Smooth muscle cell (in vitro differentiated cells): ENCODE data around the gene HSPA1L. TPM values are rescaled to one million over a fixed set of nuclear protein-coding genes. Genes with fewer than 3 reads are reported as not detected.
"Not testable (repeated sequence)": the region's sequence is repeated elsewhere in the genome, so short reads cannot be mapped to it uniquely, and the experiment has no call there.

Experiments
- DNase-seq: peaks from one replicate; lab custom pipeline; 2025; ENCODE audit not compliant: unreplicated experiment; lab: John Stamatoyannopoulos, UW
- H2AFZ ChIP-seq: fragments of 200-600 bp; sonication (generic); 2 replicates; pipeline ENCODE4 v1.6.0; 2016; ENCODE audit warnings: antibody characterized with exemption, low read depth, mild to moderate bottlenecking
- H3F3A ChIP-seq: fragments of 200-600 bp; sonication (generic); 2 replicates; pipeline ENCODE4 v1.6.0; 2017; ENCODE audit warnings: antibody characterized with exemption, low read depth
- H3K27ac ChIP-seq: fragments of 200-600 bp; sonication (generic); 2 replicates; pipeline ENCODE4 v1.5.1; 2016; ENCODE audit warnings: low read depth, mild to moderate bottlenecking
- H3K27me3 ChIP-seq: fragments of 200-600 bp; sonication (generic); 2 replicates; pipeline ENCODE4 v1.6.1; 2016; ENCODE audit warnings: low read depth, mild to moderate bottlenecking
- H3K36me3 ChIP-seq: fragments of 200-600 bp; sonication (generic); 2 replicates; pipeline ENCODE4 v1.5.1; 2016; ENCODE audit warnings: low read depth
- H3K4me1 ChIP-seq: fragments of 200-600 bp; sonication (generic); 2 replicates; pipeline ENCODE4 v1.5.1; 2016; ENCODE audit warnings: low read depth
- H3K4me2 ChIP-seq: fragments of 200-600 bp; sonication (generic); 2 replicates; pipeline ENCODE4 v1.6.0; 2016; ENCODE audit warnings: mild to moderate bottlenecking
- H3K4me3 ChIP-seq: fragments of 200-600 bp; sonication (generic); 2 replicates; pipeline ENCODE4 v1.5.1; 2016; ENCODE audit warnings: mild to moderate bottlenecking
- H3K79me2 ChIP-seq: fragments of 200-600 bp; sonication (generic); 2 replicates; pipeline ENCODE4 v1.6.0; 2016; ENCODE audit warnings: low read depth, mild to moderate bottlenecking
- H3K9ac ChIP-seq: fragments of 200-600 bp; sonication (generic); 2 replicates; pipeline ENCODE4 v1.6.0; 2016; ENCODE audit warnings: low read depth
- H3K9me3 ChIP-seq: fragments of 200-600 bp; sonication (generic); replicated peaks from 2 replicates; pipeline ENCODE4 v1.5.1; 2016; ENCODE audit warnings: low read depth
- H4K20me1 ChIP-seq: fragments of 200-600 bp; sonication (generic); 2 replicates; pipeline ENCODE4 v1.6.0; 2016; ENCODE audit warnings: low read depth
- CTCF ChIP-seq: fragments of 200-600 bp; sonication (generic); IDR thresholded peaks from 2 replicates; pipeline ENCODE4 v1.5.1; 2017; ENCODE audit warnings: borderline replicate concordance, mild to moderate bottlenecking, antibody characterized with exemption; ENCODE audit not compliant: insufficient read depth, poor library complexity, severe bottlenecking
- WGBS: methylation state at CpG from one replicate; pipeline ENCODE4 v1.1.7; 2016; ENCODE audit warnings: low lambda C conversion rate; 5-methylcytosine and 5-hydroxymethylcytosine counted together
- polyA plus RNA-seq: library from polyadenylated mRNA; unstranded; fragments of >200 nt; fragmentation: Nextera tagmentation; extraction: Ambion mirVana; gene quantifications from 2 replicates; pipeline ENCODE4 v1.2.1, GENCODE V29; 2016
- total RNA-seq: library from RNA; depleted of rRNA; stranded (reverse); fragments of >200 nt; gene quantifications from 2 replicates; pipeline ENCODE4 v1.2.3, GENCODE V29; 2014

Gene HSPA1L
- total and polyA plus RNA-seq, 2 experiments from 2014 or later = 0.19 to 0.63 TPM

- H3K4me3 ChIP-seq = no peak overlapping the region
- TF ChIP-seq CTCF = no peak
- H3K9ac ChIP-seq = no peak overlapping the region
- 98% methylated on average over 2 of the region's 2 CpGs for WGBS
- no peak overlapping the region for H3K4me2 ChIP-seq
- no peak overlapping the region for H2AFZ ChIP-seq
- H4K20me1 ChIP-seq = no peaks in the 10 kb centered on the region
- H3K27me3 ChIP-seq = no peaks in the 10 kb centered on the region
- H3F3A ChIP-seq = no peaks in the 10 kb centered on the region
- H3K9me3 ChIP-seq = no peaks in the 10 kb centered on the region
- no peak overlapping the region for H3K27ac ChIP-seq
- no peaks in the 10 kb centered on the region for H3K4me1 ChIP-seq
- H3K79me2 ChIP-seq = no peaks in the 10 kb centered on the region
- H3K36me3 ChIP-seq = no peaks in the 10 kb centered on the region
- DNase-seq = no peak
Measured at GRCh38 chr6:31850765-31851484, 35.8 kb upstream of the HSPA1L start.

- Histone ChIP-seq H4K20me1 (no peaks in the 10 kb centered on the region), H3K4me1 (no peaks in the 10 kb centered on the region), H3K79me2 (no peaks in the 10 kb centered on the region), H3K27me3 (no peaks in the 10 kb centered on the region), H3K27ac (no peak overlapping the region), H3K9ac (no peak overlapping the region), H3K36me3 (no peaks in the 10 kb centered on the region), H3K4me3 (no peak overlapping the region), H3K9me3 (no peaks in the 10 kb centered on the region), H3F3A (no peaks in the 10 kb centered on the region), H2AFZ (no peak overlapping the region), H3K4me2 (no peak overlapping the region)
- WGBS = 96% methylated on average over 2 of the region's 2 CpGs
- no peak for DNase-seq
- TF ChIP-seq CTCF = no peak
Measured at GRCh38 chr6:31847276-31847978, 32.3 kb upstream of the HSPA1L start.

GRCh38 chr6:31844507-31844906 is 29.4 kb upstream of the HSPA1L start:
- WGBS = 94% methylated on average over 3 of the region's 3 CpGs
- Histone ChIP-seq H3K9me3 (no peaks in the 10 kb centered on the region), H3K4me1 (no peaks in the 10 kb centered on the region), H3F3A (peaks cover 12% of the 10 kb centered on the region), H3K4me2 (no peak overlapping the region), H4K20me1 (peaks cover 4% of the 10 kb centered on the region), H3K27ac (no peak overlapping the region), H3K27me3 (no peaks in the 10 kb centered on the region), H3K36me3 (peaks cover 3% of the 10 kb centered on the region), H3K79me2 (no peaks in the 10 kb centered on the region), H3K4me3 (no peak overlapping the region), H3K9ac (no peak overlapping the region), H2AFZ (no peak overlapping the region)
- DNase-seq = no peak
- TF ChIP-seq CTCF = no peak

DNA sequence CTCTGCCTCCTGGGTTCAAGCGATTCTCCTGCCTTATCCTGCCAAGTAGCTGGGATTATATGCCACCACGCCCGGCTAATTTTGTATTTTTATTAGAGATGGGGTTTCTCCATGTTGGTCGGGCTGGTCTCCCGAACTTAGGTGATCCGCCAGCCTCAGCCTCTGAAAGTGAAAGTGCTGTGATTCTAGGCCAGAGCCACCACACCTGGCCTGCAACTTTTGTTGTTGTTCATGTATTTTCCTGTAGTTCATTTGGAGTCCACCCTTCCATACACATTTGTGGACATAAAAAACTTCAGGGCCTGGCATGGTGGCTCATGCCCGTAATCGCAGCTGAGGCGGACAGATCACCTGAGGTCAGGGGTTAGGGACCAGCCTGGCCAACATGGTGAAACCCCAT is 27.0 kb upstream of the HSPA1L start:
- Histone ChIP-seq H3K79me2 (peaks cover 12% of the 10 kb centered on the region), H3K4me2 (no peak overlapping the region), H3K27ac (no peak overlapping the region), H3K9ac (no peak overlapping the region), H3K9me3 (no peaks in the 10 kb centered on the region), H3K4me3 (no peak overlapping the region), H3K27me3 (no peaks in the 10 kb centered on the region), H3K36me3 (peaks cover 14% of the 10 kb centered on the region), H4K20me1 (peaks cover 29% of the 10 kb centered on the region), H3K4me1 (peaks cover 15% of the 10 kb centered on the region), H2AFZ (no peak overlapping the region), H3F3A (peaks cover 31% of the 10 kb centered on the region)
- 96% methylated on average over 9 of the region's 9 CpGs for WGBS
- TF ChIP-seq CTCF = no peak
- DNase-seq = no peak

GRCh38 chr6:31839779-31840126 is 24.7 kb upstream of the HSPA1L start:
- WGBS = 95% methylated on average over 8 of the region's 8 CpGs
- peaks cover 14% of the 10 kb centered on the region for H3K36me3 ChIP-seq

More at GRCh38 chr6:31839779-31840126, 24.7 kb upstream of the HSPA1L start:
- not testable (repeated sequence) for H3K9ac ChIP-seq, H3K27me3 ChIP-seq, H3K9me3 ChIP-seq, H2AFZ ChIP-seq, H3K4me2 ChIP-seq, H3K27ac ChIP-seq, H3K4me3 ChIP-seq, DNase-seq
- H3K4me1 ChIP-seq = peaks cover 27% of the 10 kb centered on the region
- peaks cover 35% of the 10 kb centered on the region for H3K79me2 ChIP-seq
- peaks cover 31% of the 10 kb centered on the region for H3F3A ChIP-seq
- peaks cover 44% of the 10 kb centered on the region for H4K20me1 ChIP-seq
